SK-N-SH (cell line): ENCODE data around the gene TTC19.

Experiments
- CHD2 ChIP-seq: fragments of 150-350 bp; IDR thresholded peaks from 2 replicates; pipeline ENCODE4 v1.6.1; 2018; ENCODE audit warnings: low read length; ENCODE audit not compliant: partially characterized antibody
- CTCF ChIP-seq: fragments of 200-600 bp; sonication (generic); IDR thresholded peaks from 2 replicates; pipeline ENCODE4 v1.6.1; 2017; ENCODE audit warnings: antibody characterized with exemption, mild to moderate bottlenecking, moderate library complexity
- EP300 ChIP-seq, 2 experiments: IDR thresholded peaks; 2 replicates each; pipeline versions ENCODE4 v1.4.0 to v1.6.1; 2012; ENCODE audit warnings: borderline replicate concordance in 1 of 2, low read depth in 1 of 2, low read length in 1 of 2
- FOXM1 ChIP-seq: IDR thresholded peaks from 2 replicates; pipeline ENCODE4 v1.4.0; 2012; ENCODE audit warnings: low read depth, mild to moderate bottlenecking
- GABPA ChIP-seq: IDR thresholded peaks from 2 replicates; pipeline ENCODE4 v1.4.0; 2012; ENCODE audit warnings: low read depth, mild to moderate bottlenecking
- NFIC ChIP-seq: IDR thresholded peaks from 2 replicates; pipeline ENCODE4 v1.4.0; 2012; ENCODE audit warnings: borderline replicate concordance
- RCOR1 ChIP-seq: fragments of 150-350 bp; IDR thresholded peaks from 2 replicates; pipeline ENCODE4 v1.6.1; 2017; ENCODE audit warnings: antibody characterized with exemption, low read length
- TAF1 ChIP-seq: IDR thresholded peaks from 2 replicates; pipeline ENCODE4 v1.6.1; 2012; ENCODE audit warnings: low read depth, mild to moderate bottlenecking, low read length, moderate library complexity, borderline replicate concordance
- YY1 ChIP-seq: IDR thresholded peaks from 2 replicates; pipeline ENCODE4 v1.4.0; 2012; ENCODE audit warnings: low read depth, mild to moderate bottlenecking
- TF ChIP-seq, protein P1 (sequence below): IDR thresholded peaks from 2 replicates; pipeline ENCODE4; 2012
- TF ChIP-seq, protein P2 (sequence below): IDR thresholded peaks from 2 replicates; pipeline ENCODE4 v1.4.0; 2012; ENCODE audit warnings: low read depth

- no peak for TF ChIP-seq CTCF
- no peak for TF ChIP-seq FOXM1
- no peak for TF ChIP-seq NFIC
- no peak for TF ChIP-seq TAF1
- TF ChIP-seq, protein P1, sequence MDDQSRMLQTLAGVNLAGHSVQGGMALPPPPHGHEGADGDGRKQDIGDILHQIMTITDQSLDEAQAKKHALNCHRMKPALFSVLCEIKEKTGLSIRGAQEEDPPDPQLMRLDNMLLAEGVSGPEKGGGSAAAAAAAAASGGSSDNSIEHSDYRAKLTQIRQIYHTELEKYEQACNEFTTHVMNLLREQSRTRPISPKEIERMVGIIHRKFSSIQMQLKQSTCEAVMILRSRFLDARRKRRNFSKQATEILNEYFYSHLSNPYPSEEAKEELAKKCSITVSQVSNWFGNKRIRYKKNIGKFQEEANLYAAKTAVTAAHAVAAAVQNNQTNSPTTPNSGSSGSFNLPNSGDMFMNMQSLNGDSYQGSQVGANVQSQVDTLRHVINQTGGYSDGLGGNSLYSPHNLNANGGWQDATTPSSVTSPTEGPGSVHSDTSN: no peak
- TF ChIP-seq GABPA: no peak
- TF ChIP-seq YY1: no peak
- no peak for TF ChIP-seq EP300 (IDR thresholded peaks at IDR 0.05; ENCODE audit: borderline replicate concordance in 1 of 2, low read depth in 1 of 2, low read length in 1 of 2)
- no peak for TF ChIP-seq CHD2
- TF ChIP-seq, protein P2, sequence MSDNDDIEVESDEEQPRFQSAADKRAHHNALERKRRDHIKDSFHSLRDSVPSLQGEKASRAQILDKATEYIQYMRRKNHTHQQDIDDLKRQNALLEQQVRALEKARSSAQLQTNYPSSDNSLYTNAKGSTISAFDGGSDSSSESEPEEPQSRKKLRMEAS: no peak
- TF ChIP-seq RCOR1: no peak
These were observed 25.8 kb upstream of the TTC19 start for GRCh38 chr17:15973834-15974233.
